ENCODE measurements around the gene ABCB7.
"Not testable (repeated sequence)": the region's sequence is repeated elsewhere in the genome, so short reads cannot be mapped to it uniquely, and the experiment has no call there.

The ABCB7 gene

GRCh38 chrX:75096331-75096730 lies 59.8 kb downstream of the ABCB7 start:
- DNase-seq (ENCODE audit: low read depth in 3 of 3): no peak

- DNase-seq (ENCODE audit: low read depth in 3 of 3): no peak
Observed at GRCh38 chrX:75086731-75087195, 69.3 kb downstream of the ABCB7 start.

DNA sequence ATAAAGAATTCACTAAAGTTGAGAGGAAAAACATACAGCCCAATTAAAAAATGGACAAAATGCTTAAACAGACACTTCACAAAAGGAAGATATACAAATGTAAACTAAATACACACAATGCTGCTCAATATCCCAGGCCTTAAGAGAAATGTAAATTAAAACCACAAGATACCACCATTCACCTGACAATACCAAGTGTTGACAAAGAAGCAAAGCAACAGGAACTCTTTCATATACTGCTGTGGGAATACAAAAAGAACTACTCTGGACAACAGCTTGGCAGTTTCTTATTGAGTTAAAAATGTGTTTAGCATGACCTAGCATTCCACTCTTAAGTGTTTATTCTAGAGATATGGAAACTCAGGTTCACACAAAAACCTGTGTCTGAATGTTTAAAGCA lies 71.3 kb downstream of the ABCB7 start:
- no peak for DNase-seq (ENCODE audit: low read depth in 3 of 3)

DNA sequence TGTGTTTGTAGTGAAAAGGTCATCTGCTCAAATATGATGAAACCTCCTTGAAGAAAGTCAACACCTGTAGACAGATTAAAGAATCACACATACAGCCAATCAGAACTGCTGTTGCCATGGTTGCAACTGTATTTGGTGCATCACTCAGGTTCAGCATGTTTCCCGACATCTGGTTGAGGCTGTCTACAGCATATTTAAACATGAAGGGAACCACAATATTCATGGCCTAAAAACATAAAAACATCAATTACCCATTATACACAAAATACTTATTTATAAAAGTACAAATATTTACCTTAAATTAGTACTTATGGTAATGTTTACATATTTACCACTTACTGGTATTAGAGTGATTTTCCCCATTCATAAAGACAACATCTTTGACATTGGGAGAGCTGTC lies 79.7 kb downstream of the ABCB7 start:
- DNase-seq (ENCODE audit: low read depth in 3 of 3): no peak

DNA sequence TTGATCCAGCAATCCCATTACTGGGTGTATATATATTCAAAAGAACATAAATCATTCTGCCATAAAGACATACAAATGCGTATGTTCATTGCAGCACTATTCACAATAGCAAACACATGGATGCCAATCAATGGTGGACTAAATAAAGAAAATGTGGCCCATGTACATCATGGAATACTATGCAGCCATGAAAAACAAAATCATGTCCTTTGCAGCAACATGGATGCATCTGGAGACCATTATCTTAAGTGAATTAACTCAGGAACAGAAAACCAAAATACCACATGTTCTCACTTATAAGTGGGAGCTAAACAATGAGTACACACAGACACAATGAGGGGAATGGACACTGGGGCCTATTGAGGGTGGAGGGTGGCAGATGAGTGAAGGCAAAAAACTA lies 81.6 kb downstream of the ABCB7 start:
- DNase-seq (ENCODE audit: low read depth in 3 of 3): no peak

GRCh38 chrX:75071334-75071733 lies 84.7 kb downstream of the ABCB7 start:
- DNase-seq (ENCODE audit: low read depth in 3 of 3): no peak

- DNase-seq (ENCODE audit: low read depth in 3 of 3): no peak
Observed at GRCh38 chrX:75067931-75068330, 88.2 kb downstream of the ABCB7 start.

GRCh38 chrX:75061701-75062100 lies 94.4 kb downstream of the ABCB7 start:
- peak in 1 of 3 donors; percentile 3 for DNase-seq (ENCODE audit: low read depth in 3 of 3)

- DNase-seq (ENCODE audit: low read depth in 3 of 3): no peak
Observed at GRCh38 chrX:75051047-75051446, 105.0 kb downstream of the ABCB7 start.

DNA sequence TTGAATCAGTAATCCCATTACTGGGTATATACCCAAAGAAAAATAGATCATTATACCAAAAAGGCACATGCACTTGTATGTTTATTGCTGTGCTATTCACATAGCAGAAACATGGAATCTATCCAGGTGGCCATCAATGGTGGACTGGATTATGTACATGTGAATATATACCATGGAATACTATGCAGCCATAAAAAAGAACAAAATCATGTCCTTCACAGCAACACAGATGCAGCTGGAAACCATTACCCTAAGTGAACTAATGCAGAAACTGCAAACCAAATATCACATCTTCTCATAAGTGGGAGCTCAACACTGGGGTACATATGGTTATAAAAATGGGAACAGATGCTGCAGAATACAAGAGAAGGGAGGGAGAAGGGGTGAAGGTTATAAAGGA lies 110.7 kb downstream of the ABCB7 start:
- no peak for DNase-seq (ENCODE audit: low read depth in 3 of 3)

GRCh38 chrX:75044142-75044541 lies 111.9 kb downstream of the ABCB7 start:
- not testable (repeated sequence) for DNase-seq (ENCODE audit: low read depth in 3 of 3)

GRCh38 chrX:75038925-75039324 lies 117.2 kb downstream of the ABCB7 start:
- no peak for DNase-seq (ENCODE audit: low read depth in 3 of 3)

All from stimulated activated CD4-positive, alpha-beta T cell treated with anti-CD3 and anti-CD28 coated beads, TNF-alpha, amount 100 ng/mL, for 48 hours (primary cell).